ENCODE results near the gene PAFAH1B2. TPM values are rescaled to one million over a fixed set of nuclear protein-coding genes. Genes with fewer than 3 reads are reported as not detected.
"Not testable (repeated sequence)": the region's sequence is repeated elsewhere in the genome, so short reads cannot be mapped to it uniquely, and the experiment has no call there.

The PAFAH1B2 gene
- total RNA-seq, 1 experiment from 2014 or later, result 125 TPM

DNA sequence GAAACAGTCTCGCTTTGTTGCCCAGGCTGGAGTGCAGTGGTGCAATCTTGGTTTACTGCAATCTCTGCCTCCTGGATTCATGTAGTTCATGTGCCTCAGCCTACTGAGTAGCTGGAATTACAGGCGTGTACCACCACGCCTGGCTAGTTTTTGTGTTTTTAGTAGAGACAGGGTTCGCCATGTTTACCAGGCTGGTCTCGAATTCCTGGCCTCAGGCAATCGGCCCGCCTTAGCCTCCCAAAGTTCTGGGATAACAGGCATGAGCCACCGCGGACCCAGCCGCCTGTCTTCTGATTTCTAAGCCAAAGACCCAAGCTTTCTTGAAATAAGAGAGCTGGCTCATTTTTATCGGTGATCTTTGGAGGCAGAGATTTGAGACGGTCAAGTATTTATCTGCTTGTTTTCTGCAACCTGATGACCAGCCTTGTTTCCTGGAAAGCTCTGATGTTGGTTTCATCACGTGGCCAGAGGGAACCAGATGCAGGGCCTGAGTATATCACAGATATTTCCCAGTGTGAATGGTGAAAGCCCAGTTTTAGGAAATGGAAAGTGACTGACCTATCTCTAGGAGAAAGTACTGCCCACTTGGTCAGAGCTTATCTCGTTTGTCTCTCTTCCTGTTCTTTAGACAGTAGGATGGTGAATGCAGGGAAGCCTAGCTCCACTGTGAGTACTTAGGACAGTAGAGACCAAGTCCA, 28.8 kb downstream of the PAFAH1B2 start:
- DNase-seq (ENCODE audit: low read depth), result peak; percentile 38

DNA sequence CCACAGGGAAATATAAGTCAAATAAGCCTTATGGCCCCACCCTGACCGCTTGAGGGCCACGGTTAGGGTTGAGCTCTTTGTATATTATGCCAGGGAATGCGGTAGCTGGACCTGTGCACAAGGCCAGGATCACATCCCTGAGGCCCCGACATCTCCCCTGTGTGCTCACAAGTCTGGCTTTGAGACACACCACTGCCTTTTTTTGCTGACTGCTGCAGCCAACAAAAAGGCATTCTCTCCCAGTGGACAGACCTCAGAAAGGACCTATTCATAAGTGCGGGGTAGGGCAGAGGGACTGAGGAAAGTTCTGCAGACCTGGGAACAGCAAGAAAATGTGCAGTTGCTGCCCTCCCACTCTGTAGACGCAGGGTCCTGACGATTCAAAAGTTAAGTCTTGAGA, 31.0 kb downstream of the PAFAH1B2 start:
- peak; percentile 25 for DNase-seq (ENCODE audit: low read depth)

DNA sequence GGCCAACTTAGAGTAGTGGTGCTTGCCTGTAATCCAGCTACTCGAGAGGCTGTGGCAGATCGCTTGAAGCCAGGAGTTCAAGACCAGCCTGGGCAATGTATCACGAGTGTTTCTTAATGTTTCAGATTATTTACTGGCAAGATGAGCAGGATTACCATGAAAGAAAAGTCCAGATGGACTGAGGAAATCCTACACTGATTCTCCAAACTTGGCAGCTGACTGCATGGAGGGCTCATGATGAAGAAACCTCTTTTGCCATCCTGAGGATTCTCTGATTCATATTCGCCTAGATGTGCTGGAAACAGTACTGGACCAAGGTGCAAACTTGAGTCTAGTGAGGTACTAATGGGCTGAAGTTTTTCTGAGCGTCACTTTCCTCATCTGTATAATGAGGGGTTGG, 31.7 kb downstream of the PAFAH1B2 start:
- DNase-seq (ENCODE audit: low read depth), result no peak

DNA sequence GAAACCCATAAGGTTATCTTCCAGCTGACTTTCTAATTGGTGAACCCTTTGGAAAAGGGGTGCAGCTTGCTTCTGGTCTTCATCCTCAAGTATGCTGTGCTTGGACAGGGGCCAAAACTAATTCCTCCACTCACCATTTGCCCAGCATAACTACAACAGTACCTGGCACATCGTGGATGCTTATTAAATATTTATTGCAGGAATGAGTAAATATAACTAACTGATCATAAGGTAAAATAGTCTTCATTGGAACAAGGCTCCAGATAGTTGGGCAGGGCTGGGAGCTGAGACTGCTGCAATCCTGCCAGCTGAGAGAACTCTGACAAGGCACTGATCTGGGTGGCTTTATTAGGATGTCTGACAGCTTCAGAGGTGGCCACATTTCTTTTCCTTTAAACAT, 32.1 kb downstream of the PAFAH1B2 start:
- no peak for DNase-seq (ENCODE audit: low read depth)

DNA sequence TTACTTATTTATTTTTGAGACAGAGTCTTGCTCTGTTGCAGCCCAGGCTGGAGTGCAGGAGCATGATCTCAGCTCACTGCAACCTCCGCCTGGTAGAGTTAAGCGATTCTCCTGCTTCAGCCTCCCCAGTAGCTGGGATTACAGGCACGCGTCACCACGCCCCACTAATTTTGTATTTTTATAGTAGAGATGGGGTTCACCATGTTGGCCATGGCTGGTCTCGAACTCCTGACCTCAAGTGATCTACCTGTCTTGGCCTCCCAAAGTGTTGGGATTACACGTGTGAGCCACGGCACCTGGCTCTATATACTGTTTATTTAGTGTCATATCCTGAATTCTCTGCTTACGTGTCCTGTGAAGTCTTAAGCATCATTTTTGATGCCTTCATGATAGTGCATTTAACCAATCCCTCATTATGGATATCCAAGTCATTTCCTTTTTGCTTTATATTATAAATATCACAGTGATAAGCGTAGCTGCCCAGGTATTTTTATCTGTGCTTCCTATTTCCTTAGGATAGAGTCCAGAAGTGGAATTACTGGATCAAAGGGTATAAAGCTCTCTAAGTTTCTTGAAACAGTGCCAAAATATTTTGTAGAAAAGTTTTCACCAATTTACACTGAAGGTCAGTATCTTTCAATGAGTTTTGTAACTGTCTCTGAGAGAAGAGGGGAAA, 33.6 kb downstream of the PAFAH1B2 start:
- DNase-seq (ENCODE audit: low read depth), result no peak

DNA sequence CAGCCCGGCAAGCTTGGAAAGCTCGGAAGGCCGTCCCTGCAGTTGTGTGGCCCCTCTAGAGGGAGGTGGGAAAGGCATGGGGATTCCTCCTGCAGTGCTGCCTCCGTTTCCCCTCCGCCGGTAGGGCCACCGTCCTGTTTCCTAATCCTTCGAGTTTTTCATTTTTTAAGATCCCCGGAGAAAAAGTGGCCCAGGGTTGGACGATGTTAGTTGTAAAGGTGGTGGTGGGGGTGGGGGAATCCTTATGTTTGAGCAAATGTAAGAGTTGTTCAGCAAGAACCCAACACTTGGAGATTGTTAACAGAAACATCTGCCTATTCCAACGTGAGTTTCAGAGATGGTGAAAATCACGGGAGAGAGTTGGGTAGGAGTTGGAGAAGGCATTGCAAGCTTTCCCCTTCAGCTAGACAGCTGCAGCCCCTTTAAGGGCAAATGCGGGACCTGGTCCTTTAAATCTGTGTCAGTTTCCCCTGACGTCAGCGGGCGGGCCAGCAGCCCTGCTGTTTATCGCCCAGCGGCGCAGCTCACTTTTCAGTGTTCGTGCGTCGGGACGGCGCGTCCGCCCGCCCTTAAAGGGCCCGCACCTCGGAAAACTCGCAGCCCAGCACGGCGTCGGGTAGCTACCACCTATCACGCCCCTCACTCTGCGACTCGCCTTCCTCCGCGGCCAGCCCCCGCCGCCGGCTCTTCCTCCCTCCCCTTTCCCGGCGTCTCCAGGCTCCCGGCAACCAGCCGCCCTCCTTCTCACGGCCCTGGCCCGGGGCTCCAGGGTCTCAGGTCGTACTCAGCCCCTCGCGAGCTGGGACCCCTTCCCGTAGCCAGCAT, 34.3 kb downstream of the PAFAH1B2 start, which contains the start of gene SIDT2:
TSS of gene SIDT2 (plus strand) at position 534 of the 825 bp plus-strand sequence. CDS start 521 bp downstream, outside the sequence.
- peak; percentile 92 for DNase-seq (ENCODE audit: low read depth)

DNA sequence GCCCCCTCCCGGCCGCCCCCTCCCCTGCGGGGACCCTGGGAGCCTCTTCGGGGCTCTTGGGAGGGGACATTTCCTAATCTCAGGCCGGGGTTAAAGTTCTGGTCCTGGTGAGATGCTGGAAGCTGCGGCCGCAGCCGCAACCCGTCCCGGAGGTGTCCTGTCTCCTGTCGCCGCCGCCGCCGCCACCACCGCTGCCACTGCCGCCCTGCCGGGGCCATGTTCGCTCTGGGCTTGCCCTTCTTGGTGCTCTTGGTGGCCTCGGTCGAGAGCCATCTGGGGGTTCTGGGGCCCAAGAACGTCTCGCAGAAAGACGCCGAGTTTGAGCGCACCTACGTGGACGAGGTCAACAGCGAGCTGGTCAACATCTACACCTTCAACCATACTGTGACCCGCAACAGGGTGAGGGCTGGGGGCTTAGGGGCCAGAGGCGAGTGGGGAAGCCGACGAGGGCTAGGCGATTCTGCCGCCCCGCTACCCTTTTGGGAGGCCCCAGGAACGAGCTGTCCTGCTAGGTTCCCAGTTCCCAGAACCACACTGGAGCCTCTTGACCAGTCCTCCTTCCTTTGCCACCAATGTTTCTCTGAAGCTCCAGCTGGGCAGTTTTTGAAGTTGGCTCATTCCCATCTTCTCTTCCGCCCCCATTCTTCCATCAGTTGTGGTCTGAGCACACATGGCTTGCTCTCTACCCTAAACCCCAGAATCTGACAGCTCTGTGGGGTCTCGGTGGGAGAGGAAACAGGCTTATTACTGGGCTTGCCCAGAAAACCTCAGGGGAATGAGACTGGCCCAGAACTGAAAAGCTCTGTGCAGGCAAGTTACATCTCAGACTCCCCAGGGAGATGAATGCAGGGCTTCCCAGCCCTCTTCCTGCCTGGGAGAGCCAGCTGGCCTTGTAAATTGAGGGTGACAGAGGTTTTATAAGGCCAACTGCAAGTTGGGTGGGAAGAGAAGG, 35.2 kb downstream of the PAFAH1B2 start:
- peak; percentile 46 for DNase-seq (ENCODE audit: low read depth)

DNA sequence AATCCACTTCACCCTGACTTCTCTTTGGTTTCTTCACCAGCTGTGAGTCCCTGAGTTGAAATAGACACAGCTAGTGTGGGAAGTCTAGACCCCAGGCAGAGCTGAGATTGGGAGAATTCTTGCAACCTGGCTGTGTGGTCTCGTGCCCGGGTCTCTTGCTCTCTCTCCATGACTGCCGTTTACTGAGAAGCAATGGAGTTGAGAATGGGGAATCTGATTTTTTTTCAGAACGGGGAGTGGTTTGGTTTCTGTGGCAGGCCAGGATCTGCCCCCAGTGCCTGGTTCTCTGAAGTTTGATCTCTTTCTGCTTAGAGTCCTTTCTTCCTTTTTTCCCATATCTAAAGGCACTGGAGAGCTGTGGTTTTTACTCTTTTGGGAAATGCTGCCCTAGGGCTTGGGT, 35.9 kb downstream of the PAFAH1B2 start:
- peak; percentile 55 for DNase-seq (ENCODE audit: low read depth)

DNA sequence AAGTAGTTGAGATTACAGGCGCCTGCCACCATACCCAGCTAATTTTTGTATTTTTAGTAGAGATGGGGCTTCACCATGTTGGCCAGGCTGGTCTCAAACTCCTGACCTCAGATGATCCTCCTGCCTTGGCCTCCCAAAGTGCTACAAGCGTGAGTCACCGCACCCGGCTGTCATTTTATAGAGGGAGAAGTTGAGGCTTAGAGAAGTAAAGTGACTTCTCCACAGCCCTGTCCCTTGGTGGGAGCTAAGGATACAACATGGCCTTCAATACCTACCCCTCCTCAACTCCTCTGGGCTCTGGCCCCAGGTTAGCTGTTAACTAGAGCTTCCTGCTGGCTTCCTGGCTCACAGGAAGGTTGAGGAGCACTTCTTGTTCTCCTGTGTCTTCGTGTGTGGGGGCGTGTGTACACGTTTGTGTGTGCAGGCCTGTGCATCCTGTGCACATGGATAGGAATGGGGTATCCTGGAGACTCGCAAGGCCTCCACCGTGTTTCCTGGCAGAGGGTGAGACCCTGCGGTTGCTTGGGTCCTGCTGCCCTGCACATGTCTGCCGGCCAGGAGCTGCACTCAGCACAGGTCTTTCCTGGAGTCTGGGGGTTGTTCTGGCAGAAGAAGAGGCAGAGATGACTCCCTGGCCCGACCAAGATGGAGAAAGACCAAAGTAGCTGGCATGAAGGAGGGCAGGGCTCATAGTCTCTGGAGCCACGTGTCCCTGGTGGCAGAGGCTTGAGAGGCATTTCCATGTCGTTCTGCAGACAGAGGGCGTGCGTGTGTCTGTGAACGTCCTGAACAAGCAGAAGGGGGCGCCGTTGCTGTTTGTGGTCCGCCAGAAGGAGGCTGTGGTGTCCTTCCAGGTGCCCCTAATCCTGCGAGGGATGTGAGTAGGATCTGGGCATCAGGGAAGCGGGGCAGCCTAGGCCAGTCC, 36.8 kb downstream of the PAFAH1B2 start:
- no peak for DNase-seq (ENCODE audit: low read depth)

DNA sequence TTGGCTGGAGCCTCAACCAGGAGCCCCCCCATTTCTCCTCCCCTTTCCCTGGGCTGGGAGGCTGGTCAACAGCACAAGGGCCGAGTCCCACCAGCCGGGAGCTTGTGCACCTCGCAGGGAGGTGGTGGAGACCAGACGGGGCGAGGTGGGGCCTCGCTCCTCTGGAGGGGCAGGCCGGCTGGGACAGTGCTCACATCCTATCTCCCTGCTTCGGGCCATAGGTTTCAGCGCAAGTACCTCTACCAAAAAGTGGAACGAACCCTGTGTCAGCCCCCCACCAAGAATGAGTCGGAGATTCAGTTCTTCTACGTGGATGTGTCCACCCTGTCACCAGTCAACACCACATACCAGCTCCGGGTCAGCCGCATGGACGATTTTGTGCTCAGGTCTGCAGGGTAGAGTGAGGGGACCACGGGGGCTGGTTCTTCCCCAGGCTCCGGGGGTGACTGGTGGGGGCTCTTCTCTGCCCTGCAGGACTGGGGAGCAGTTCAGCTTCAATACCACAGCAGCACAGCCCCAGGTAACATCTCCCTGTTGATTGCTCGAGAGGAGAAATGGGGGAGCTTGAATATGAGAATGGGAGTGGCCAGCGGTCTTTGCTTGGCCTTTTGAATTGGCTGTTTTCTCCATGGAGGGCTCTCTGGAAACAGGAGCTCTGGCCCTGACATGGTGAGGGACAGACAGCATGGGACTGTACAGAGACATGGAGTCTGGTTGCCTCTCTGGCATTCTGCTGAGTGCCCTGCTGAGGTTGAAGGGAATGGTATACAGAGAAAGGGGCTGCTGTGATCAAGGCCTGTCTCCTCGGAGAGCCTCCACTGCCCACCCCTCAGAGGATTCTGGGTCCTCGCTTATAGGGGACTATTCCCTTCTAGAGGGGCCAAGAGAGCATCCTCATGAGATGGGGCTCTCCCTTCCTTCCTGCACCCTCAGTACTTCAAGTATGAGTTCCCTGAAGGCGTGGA, 37.8 kb downstream of the PAFAH1B2 start:
- DNase-seq (ENCODE audit: low read depth), result no peak

DNA sequence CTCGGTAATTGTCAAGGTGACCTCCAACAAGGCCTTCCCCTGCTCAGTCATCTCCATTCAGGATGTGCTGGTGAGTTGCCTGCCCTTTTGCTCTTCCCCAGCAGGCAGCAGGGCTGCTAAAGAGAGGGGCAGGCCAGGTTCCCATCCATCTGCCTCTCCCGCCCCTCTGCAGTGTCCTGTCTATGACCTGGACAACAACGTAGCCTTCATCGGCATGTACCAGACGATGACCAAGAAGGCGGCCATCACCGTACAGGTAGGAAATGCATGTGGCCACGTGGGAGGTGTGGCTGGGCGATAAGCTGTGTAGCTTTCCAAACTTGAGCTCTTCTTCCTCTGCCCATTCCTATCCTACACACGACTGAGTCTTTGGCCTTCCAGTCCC, 38.5 kb downstream of the PAFAH1B2 start:
- DNase-seq (ENCODE audit: low read depth), result no peak

DNA sequence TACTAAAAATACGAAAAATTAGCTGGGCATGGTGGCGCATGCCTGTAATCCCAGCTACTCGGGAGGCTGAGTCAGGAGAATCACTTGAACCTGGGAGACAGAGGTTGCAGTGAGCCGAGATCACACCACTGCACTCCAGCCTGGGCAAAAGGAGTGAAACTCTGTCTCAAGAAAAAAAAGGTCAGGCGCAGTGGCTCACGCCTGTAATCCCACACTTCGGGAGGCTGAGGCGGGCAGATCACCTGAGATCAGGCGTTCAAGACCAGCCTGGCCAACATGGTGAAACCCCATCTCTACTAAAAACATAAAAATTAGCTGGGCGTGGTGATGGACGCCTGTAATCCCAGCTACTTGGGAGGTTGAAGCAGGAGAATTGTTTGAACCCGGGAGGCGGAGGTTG, 39.1 kb downstream of the PAFAH1B2 start:
- not testable (repeated sequence) for DNase-seq (ENCODE audit: low read depth)

DNA sequence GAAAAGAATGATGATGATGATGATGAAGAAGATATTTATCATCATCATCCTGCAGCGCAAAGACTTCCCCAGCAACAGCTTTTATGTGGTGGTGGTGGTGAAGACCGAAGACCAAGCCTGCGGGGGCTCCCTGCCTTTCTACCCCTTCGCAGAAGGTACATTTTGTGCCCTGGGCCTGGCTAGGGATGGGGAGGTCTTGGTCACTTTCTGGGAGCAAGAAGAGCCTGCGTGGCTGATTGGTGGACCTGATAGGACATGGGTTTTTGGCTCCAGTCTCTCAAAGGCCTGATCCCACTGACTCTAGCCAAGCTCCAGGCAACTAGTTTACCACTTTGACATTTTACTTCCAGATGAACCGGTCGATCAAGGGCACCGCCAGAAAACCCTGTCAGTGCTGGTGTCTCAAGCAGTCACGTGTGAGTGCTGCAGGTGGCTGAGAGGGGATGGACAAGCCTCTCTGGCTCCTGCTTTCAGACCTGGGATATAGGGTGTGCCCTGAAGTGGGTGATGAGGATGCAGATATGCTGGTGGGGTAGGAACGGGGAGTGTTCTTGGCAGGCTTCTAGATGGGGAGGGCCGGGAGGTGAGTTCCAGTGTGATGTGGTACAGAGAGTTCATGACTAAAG, 39.8 kb downstream of the PAFAH1B2 start:
- no peak for DNase-seq (ENCODE audit: low read depth)

DNA sequence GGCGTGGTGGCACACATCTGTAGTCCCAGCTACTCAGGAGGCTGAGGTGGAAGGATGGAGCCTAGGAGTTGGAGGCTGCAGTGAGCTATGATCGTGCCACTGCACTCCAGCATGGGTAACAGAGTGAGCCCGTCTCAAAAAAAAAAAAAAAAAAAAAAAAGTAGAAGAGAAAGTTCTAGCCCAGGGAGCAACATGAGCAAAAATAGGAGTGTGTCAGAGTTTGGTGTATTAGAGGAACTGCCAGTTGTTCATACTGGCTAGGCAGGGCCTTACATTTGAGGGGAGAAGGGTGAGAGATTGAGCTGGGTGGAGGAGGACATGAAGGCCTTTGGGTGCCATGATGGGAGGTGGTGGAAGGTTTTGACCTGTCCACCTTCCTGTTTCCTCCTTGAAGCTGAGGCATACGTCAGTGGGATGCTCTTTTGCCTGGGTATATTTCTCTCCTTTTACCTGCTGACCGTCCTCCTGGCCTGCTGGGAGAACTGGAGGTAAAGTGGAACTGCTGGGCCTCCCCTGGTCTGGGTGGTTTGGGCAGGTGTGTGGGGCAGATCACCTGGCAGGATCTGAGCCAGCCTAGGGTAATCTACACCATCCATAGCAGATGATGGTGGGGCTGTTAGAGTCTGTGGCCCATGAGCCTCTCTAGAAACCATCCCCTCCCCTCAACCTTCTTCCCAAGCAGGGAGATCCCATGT, 41.8 kb downstream of the PAFAH1B2 start:
- DNase-seq (ENCODE audit: low read depth), result no peak

DNA sequence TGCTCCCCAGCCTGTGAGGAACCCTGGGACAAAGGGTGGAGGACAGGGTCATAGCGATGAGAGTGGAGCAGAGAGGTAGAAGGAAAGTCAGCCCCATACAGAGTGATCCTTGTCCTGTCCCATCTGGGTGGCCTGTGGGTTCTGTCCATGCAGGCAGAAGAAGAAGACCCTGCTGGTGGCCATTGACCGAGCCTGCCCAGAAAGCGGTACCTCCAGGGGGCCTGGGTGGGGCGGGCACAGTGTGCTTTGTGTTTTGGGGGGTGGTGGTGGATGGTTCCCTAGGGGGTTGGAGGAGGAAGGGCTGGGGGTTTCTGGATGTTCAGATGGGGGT, 42.3 kb downstream of the PAFAH1B2 start:
- DNase-seq (ENCODE audit: low read depth), result no peak

DNA sequence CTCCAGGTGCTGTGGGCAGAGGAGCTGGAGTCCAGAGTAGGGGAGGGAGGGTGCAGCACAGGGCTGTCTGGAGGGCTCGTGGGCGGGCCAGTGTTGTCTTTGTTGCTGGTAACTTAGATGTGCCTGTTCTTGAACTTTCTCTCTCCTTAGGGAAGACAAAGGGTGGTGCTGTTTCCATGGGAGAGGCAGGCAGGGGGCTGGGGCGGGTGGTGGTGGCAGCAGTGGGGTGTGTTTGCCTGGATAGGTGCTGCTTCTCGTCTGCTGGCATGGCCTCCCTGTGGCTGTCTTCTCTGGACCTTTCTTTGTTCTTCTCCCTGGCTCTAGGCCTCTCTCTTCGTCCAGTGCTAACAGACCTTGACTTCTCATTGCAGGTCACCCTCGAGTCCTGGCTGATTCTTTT, 42.9 kb downstream of the PAFAH1B2 start:
- no peak for DNase-seq (ENCODE audit: low read depth)

DNA sequence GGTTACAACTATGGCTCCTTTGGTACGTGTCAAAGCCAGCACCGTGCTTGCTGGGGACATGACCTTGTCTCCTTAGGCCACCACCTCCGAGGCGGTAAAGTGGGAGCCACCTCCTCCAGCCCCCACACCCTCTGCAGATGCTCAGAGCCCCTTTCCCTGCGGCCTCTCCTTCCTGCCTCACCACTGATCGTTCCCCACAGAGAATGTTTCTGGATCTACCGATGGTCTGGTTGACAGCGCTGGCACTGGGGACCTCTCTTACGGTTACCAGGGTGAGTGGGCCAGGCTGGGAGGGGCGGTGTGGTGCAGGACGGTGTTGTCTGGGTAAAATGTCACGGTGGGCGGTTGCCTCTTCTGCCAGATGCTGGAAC, 43.3 kb downstream of the PAFAH1B2 start:
- no peak for DNase-seq (ENCODE audit: low read depth)

DNA sequence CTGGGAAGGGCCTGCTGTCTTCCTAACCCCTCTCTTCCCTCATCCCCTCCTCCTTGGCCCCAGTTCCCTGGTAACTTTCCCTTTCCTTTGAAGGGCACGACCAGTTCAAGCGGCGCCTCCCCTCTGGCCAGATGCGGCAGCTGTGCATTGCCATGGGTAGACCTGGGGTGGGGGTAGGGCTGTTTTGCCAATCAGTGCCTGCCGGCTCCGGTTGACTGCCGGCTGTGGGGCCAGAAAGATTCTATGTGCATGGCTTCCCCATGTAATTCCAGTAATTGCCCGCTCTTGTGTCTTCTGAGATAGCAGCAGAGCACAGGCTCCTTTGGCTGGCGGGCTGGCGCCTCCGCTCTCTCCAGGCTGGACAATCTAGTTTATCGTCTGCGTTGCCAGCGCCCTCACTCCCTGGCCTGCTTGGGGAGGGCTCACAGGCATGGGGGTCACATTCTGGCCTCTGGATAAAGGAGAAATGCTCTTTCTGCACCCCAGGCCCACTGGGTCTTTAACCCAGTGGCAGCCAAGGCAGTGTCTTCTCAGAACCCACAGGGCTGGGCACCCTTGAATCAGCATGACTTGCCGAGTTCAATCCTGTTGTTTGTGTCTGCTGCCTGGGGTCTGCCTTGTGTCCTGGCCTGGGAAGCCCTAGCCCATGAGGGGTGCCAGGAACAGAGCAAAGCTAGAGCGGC, 43.9 kb downstream of the PAFAH1B2 start:
- DNase-seq (ENCODE audit: low read depth), result no peak

All from RPMI7951 (cell line).